NCI-H1092 treated with DMSO at 0.1 percent for 48 hours (cell line): Measurements from ENCODE around the gene EPHB2.

ENCODE experiments used
- DNase-seq: peaks from one replicate; lab custom pipeline; 2025; lab: John Stamatoyannopoulos, UW

Gene EPHB2

DNA sequence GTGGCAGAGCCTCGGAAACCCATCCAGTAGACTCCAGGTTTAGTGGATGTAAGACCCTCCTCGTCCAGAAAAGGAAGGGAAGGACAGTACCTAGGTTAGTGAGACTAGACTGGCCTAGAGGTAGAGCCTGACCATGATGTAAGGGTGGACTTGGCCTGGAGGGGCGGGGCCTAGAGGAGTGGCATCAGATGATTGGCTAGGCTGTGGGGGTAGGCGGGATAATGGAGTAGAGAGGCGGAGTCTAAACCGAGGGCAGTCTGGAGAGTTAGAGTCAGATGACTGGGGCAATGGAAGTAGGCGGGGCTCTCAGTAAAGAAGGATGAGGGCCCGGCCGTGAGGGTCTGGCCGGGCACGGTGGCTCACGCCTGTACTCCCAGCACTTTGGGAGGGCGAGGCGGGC lies 70.1 kb downstream of the EPHB2 start:
- no peak for DNase-seq

GRCh38 chr1:22781483-22781882 lies 70.8 kb downstream of the EPHB2 start:
- no peak for DNase-seq

DNA sequence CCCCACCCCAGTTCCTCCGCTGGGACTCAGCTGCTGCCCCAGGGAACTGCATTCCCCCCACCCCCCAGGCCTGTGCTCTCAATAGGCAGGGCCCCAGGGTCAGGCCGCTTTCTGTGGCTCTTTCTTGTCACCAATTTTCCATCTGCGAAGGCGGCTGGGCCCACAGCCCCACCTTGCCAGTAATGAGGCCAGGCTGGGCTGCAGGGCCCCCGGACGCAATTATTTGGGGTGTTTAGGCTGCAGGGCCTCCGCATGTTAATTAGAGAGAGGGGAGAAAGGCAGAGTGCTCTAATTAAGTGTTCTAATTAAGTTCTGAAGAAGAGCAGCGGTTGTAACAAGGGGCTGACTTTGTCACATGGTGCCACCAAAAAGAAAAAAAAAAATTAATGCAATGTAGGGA lies 71.8 kb downstream of the EPHB2 start:
- no peak for DNase-seq

GRCh38 chr1:22784317-22784716 lies 73.7 kb downstream of the EPHB2 start:
- DNase-seq, result no peak

GRCh38 chr1:22784737-22785136 lies 74.1 kb downstream of the EPHB2 start:
- no peak for DNase-seq

DNA sequence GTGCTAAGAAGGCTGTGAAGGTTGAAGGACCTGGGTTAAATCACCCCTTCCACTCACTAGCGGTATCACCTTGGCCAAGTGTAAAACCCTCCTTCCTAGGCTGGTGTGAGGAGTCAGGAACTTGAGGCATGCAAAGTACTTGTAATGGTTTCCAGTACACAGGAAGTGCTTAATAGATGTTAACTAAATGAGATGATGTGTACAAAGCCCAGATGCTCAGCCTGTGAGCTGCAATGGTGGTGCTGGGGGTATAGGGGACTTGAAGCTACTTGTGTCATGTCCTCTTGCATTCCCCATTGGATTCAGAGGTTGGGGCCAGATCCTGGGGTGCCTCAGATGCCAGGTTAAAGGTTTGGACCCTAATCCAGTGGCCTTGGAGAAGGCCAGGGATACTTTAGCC lies 75.5 kb downstream of the EPHB2 start:
- DNase-seq, result no peak

DNA sequence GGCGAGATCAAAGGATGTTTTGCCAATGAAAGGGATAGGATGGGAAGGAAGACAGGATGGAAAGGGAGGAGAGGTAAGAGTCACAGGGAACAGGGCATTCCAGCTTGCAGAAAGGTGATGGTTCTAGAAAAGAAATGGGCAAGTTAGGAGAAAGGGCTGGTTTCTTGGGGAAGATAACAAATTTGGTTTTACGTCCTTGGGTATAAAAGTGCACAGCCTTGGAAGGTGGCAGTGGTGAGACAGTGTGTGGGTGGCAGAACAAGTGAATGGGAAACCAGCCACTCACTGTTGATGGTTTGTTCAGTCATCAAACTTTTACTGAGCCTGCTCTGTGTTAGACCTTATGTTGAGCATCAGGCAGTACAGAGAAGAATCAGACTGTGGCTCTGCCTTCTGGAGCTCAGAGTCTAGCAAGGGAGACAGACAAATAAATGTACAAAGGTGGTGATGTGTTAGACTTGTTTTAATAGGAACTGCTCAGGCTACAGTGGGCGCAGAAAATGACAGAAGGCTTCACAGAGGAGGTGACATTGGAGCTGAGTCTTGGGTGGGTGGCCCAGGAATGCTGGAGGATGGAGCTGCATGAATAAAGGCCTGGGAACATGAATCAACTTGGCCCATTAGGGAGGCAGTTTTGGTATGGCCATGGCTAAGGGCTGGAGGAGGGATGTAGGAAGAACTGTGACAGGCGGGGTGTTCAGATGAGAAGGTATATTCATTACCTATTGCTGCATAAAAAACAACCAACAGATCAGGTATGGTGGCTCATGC lies 76.3 kb downstream of the EPHB2 start:
- no peak for DNase-seq

DNA sequence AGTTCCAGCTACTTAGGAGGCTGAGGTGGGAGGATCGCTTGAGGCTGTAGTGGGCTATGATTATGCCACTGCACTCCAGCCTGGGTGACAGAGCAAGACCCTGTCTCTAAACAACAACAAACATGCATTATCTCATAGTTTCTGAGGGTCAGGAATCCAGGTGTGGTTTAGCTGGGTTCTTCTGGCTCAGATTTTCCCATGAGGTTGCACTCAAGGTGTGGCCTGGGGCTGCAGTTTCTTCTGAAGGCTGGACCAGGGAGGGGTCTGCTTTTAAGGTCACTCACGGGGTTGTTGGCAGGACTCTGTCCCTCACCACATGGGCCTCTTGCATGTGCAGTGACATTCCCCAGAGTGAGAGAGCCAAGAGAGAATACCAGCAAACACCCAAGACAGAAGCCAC lies 77.0 kb downstream of the EPHB2 start:
- DNase-seq, result no peak

DNA sequence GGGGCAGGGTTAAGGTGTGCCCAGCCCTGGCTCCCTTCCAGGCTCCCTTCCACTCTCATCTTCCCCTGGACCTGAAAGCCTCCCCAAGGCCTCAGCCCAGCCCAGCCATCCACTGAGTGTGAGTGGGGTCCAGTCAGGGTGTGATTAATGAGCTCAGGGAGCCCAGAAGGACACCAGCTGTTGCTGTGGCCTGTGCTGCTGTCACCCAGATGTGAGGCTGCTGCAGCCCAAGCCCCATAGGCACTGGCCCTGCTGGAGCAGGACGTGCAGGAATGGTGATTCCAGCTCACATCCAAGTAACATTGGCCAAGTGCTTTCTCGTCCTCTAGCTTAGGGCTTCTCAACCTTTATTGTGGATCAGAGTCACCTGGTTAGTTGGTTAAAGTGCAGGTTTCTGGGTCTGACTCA lies 77.6 kb downstream of the EPHB2 start:
- DNase-seq, result no peak

DNA sequence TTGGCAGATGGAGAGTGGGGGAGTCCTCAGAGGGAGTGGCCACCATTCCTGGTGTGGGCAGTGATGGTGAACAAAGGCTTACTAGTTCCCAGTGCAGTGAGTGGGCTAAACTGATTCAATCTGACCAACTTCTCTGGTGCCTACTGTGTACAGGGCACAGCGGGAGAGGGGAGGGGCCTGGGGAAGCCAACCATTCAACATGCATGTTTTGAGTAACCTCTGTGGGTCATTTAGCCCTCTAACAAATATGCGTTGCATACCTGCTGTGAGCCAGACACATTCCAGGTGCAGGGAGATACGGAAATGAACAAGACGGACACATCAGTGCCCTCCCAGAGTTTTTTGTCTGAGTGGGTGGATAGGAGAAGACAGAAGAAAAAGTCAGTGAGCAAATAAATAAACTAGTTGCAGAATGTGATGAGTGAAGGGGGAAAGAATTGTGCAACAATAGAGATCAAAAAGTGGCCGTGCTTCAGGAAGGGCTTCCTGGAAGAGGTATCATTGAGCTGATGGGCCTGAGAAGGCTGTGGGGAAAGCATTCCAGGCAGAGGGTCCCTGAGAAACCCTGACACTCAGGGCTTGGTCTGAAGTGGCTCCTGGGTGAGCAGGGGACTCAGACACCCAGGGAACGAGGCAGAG lies 78.8 kb downstream of the EPHB2 start:
- DNase-seq, result no peak

DNA sequence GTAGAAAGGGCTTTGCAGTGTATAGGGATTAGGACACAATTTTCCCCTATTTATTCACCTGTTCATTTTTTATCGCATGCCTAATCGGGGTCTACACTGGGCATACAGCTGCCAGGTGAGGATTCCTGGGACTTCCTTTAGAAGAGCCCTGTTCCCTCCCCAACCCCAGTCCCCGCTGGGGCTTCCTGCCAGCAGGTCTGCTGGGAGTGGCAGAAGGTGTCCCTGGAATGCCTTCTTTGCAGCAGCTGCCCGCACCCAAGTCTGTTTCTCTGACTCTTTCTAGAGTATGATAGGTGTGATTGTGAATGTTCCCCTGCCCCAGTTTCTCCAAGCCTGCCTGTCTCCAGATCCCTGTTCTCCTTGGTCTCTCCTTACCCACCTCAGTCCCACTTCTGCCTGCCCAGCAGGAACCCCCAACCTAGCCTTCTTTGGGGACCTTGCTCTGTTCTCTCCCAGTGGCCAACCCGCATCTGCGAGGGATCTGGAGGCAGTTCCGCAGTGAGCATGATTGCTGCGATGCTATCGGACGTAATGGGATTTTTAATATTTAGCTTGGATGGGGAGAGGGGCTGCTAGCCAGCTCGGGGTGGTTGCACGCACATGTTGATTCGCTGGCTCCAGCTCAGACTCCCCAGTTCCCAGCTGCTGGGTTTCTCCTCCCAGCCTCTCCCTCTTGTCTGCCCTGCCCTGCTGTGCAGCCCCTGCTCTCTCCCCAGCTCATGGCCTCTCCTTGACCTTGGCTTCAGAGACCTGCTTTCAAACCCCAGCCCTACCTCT lies 79.8 kb downstream of the EPHB2 start:
- DNase-seq, result peak; percentile 35

DNA sequence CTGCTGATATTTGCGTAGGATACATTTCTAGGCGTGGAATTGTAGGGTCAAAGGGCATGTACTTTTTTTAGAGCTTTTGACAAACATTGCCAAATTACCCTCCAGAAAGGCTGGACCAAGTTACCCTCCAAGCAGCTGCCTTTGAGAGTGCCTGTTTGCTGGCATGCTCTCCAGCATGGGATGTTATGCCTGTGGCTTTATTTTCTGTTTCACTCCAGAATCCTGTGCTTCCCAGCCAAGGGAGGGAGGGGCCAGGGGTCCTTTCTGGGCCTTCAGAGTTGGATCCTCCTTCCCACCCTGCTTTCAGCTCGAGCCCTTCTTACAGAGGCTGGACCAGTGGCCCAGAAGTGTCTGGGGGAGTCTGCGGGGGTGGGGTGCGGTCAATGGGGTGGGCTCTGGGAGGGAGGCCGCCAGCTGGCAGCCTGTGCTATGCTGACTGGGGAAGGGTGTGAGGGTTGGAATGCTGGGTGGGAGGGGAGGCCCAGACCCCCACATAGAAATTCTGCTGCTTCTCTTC lies 81.2 kb downstream of the EPHB2 start:
- no peak for DNase-seq

GRCh38 chr1:22792396-22793160 lies 81.9 kb downstream of the EPHB2 start:
- DNase-seq, result no peak

GRCh38 chr1:22793647-22794046 lies 83.0 kb downstream of the EPHB2 start:
- DNase-seq, result no peak

GRCh38 chr1:22794647-22795365 lies 84.2 kb downstream of the EPHB2 start:
- DNase-seq, result no peak

- DNase-seq, result no peak
Measured at GRCh38 chr1:22795366-22795714, 84.7 kb downstream of the EPHB2 start.

GRCh38 chr1:22796642-22797041 lies 86.0 kb downstream of the EPHB2 start:
- no peak for DNase-seq

DNA sequence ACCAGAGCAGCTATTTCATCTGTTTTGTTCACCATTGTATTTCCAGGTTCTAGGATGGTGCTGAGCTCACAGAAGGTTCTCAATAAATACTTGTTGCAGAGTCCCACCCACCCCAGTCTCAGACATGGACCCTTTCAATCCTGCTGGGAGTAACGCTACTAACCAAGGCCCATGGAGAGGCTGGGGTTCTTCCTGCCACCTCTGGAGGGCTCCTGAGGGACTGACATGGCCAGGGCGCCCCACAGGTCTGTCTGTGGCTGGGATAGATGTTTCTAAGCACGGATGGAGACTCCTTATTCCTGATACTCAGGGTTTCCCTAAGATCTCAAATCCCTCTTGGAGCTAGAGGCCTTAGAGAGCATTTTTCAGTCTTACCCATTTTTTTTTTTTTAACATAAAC lies 87.4 kb downstream of the EPHB2 start:
- no peak for DNase-seq

DNA sequence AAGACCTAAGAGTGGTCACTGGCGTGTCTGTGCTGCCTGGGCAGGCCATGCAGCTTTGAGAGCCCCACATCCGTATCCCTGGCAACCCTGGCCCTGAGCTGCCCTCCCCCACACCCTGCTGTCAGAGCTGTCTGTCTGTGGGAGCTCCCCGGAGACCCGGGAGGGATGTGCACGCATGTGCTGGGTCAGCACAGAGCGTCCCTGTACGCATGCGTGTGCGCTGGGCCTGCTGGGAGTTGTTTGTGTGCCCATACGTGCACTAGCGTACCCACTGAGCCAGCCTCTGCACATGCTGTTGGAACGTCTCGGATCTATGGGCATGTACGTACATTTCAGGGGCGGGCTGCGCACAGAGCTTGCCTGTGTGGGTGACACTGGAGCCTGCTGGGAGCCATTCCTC lies 89.3 kb downstream of the EPHB2 start:
- no peak for DNase-seq

GRCh38 chr1:22800629-22801028 lies 90.0 kb downstream of the EPHB2 start:
- DNase-seq, result no peak

DNA sequence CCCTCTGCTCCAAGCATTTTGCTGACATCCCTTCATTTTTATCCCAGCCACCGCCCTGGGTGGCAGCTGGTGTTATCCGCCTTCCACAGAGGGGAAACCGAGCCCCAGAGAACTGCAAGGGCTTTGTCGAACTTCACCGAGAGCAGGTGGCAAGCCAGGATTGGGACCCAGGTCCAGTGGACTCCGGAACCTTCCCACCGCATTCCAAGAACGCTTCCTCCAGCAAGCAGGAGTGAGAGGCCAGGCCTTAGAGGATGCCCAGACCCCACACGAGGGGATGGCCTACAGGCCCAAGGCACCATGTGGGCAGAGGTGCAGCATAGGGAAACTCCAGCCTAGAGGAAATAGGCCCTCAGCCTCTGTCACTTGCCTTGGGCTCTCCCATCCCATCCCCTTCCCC lies 90.7 kb downstream of the EPHB2 start:
- DNase-seq, result no peak

GRCh38 chr1:22801761-22802160 lies 91.1 kb downstream of the EPHB2 start:
- DNase-seq, result no peak
